Stimulated activated CD8-positive, alpha-beta memory T cell treated with anti-CD3 and anti-CD28 coated beads, Interleukin-7, amount 100 ng/mL, for 24 hours (primary cell): ENCODE results near the gene EGFLAM.

Source experiments
- DNase-seq: peaks from one replicate; pipeline ENCODE4 v3.0.0-alpha.2; 2020; ENCODE audit warnings: low read depth

Gene EGFLAM

DNA sequence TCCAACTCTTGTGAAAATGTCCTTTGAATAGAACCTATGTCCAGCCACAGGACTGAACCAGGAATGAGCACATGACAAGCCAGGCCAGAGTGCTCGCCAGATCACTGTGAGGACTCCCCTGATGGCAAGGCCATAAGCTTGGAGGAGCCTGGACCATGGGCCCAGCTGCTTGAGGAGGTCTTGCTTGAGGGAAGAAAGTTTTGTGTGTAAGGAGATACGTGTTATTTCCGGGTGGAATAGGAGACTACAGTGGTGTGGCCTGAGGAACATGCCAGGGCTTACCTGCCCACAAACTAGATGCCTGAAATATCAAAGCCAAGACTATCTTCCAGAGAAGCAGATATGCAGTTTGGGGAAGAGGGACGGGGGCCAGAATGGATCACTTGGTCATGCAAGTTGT is 213.3 kb downstream of the EGFLAM start:
- DNase-seq: no peak

DNA sequence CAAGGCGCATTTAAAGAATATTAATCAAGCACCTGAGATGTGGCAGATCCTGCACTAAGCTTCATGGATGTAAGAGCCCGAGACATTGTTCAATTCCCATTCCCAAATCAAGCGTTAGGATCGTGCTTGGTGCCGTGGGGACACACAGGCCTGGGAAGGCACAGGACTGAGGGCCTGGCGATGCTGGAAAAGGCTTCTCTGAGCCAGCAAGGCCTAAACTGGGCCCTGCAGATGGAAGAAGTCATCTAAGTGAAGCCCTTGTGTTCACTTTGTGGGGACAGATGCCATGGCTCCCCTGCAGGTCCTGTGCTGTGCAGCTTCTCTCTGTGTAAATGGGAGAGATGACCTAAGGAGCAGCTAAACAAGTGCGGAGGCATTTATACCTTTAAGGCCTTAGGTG is 214.2 kb downstream of the EGFLAM start:
- no peak for DNase-seq

DNA sequence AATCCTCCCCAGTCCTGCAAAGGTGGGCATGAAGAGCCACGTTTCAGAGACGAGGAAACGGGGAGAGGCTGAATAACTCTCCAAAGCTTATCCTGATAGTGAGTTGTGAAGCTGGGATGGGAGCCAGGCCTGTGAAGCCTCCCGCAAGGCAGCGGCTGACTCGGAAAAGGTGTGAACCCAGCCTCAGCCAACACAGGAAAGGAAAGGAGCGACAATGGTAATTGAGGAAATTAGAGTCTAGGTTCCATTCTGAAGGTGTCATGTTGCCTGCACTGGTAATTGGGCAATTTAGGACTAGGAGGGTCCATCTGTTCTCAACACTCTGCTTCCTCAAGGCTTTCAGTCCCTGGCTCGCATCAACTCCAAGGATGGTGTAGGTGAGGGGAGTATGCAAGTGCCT is 214.6 kb downstream of the EGFLAM start:
- DNase-seq: no peak

DNA sequence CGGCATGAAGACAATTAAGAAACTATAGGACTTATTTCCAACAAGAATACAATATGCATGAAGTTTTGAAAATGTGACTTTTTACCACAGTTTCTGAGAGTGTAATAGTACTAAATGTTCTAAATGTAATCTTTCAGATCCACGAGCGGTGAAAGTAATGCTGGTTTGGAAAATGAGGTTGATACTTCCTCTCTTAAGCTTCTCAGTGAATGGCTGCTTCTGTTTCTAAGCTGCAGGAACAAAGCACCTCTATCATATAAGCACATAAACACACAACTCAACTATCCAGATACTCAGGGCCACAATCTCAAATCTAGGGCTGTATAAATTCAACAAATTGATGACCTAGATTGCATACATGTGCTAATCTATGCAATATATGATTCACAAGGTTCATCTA is 219.8 kb downstream of the EGFLAM start:
- DNase-seq: no peak

DNA sequence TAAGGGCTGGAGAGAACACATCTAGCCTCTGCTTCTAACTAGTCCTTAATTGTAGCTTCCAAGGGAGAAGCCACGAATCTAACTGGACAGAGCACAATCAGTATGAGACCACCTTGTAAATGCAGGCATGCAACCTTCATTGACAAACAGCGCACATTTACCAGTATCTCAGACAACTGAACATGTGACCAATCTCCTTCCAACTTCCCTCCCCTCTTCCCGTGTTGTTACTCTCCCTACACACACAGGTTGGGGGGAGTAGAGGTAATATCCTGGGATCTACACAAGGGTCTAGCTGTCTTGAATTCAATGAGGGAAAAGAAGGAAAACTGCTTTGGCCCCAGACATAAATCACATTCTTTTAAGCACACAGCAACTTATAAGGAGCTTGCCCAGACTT is 220.5 kb downstream of the EGFLAM start:
- no peak for DNase-seq

DNA sequence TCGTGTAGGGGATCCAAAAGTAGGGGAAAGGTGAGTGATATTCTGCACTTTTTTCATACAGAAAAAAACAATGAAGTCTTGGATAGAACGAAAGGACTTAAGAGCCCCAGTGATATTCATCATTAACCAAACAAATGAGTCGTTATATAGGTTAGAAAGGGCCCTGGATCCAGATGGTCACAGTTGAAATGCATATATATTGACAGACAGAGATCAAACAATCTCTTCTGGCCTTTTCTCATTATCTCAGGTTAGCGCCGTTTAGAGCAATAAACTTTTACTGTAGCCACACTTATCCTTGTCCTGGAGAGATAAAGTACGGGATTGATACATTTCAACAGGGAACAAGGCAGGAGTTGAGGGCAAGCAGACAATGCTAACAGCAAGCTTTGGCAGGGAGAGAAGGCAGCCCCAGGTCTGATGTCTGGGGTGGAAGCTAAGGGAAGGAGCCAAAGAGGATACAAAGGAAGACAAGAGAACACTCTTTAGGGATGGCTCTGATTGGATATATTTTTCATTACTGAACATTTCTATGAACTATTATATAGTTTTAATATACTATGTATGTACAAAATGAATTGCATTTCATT is 221.1 kb downstream of the EGFLAM start:
- DNase-seq: no peak

DNA sequence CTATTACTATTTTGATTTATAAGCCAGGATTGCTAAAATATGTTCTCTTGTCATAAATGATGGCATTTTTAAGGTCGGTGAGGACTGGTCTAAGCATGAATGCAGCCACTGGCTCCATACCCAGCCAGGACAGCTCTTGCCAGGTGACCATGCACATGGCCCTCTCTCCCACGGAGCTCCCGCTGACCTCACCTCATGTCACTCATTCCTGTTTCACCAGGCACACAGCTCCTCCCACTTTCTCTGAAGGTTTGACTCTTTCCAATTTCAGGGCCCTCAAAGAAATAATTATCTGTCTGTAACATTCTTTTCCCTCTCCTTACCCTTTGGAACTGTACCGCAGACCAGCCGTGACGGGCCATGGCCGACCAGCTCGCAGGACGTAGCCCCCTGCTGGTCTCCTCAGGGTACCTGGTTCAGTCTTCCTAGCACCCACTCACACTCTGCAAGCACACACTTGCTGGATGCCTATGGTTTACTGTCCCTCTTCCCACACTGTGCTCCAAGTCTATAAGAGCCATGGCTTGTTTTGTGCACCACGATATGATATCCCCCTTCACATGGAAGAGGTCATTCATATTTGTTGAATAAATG is 225.5 kb downstream of the EGFLAM start:
- no peak for DNase-seq

DNA sequence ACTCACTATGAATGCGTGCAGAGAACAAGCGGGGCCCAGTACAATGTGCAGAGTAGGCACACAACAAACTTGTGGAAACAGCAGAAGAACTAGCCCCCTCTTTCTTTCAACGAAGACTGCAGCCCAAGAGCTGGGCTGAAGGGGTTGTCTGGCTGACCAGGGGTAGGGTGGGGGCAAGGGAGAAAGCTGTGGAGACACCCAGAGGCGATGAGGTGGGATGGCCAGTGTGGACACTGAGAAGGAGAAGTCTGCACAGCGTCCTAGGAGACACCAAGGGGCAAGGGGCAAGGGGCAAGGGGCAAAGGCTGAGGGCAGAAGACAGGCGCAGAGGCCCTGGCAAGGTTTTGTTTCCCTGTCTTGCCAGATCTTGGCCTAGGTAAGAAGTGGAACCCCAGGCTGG is 235.8 kb downstream of the EGFLAM start:
- no peak for DNase-seq

DNA sequence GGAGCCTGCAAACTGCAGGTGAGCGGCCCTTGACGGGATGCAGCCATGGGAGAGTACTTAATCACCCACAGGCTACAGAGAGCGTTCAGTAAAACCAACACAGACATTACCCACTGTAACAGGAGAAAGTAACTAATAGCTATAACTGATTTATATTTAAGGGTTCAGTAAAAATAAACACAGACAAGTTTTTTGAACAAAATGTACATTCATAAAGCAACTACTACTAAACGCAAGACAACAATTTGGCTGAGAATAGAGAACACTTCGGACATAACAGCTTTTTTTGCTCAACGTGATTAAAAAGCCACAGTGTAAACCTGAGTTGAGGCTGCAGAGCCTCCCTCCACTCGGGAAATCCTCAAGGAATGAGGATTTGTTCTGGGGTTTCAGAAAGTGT is 236.4 kb downstream of the EGFLAM start:
- DNase-seq: no peak

DNA sequence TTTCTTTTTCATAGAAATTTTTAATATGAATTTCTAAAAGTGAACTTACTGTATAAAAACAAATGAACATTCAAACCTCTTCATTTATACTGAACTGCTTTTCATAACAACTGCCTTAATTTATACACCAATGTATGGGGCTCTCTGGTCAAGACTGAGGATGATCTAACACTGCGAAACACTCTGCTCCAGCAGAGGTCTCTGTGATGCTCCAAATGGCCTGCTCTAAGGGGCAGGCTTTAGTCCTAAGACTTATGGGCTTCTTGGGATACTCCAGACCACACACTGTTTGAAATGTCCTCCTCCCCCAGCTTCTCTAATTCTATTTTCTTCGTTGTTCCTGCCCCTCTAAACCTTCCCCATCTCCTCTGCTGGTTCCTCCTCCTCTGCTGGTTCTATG is 239.6 kb downstream of the EGFLAM start:
- no peak for DNase-seq

DNA sequence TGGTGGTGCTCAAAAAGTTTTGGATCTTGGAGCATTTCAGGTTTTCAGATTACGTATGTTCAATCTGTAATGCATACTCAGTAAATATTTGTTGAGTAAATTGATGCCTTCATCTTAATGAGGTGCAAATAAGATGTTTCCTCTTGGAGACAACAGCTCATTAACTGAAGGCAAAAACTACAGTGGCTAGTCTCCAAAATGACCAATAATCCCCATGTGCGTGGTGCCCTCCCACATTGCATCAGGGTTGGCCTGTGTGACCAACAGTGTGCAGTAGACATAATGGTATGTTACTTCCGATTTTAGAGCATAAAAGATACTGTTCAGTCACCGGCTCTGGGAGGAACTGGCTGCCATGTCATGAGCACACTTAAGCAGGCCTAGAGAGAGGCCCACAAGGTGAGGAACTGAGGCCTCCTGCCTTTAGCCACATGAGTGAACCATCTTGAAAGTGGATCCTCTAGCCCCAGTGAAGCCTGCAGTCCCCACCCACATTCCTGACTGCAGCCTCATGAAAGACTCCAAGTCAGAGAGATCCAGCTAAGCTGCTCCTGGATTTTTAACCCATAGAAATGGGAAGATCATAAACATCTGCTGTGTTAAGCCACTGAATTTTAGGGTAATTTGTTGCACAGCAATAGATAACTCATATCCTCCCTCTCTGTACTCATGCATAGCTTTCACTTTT is 242.4 kb downstream of the EGFLAM start:
- no peak for DNase-seq

DNA sequence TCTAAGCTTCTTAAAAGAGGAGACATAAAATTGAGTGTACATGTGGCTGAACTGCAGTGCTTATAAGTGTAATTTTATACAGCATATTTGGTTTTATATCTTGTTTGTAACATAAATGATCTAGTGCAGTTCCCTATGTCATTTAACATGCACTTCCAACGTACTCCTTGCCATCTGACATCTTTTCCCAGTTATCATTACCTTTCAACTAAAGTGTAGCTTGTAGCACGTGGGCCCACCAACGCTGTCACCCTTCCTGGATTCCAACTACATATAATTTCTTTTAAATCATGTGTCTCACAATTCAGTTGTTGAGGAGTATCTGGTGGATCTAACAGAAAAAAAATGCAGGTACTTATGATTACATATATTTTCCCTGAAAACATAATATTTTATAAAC is 247.9 kb downstream of the EGFLAM start:
- no peak for DNase-seq

DNA sequence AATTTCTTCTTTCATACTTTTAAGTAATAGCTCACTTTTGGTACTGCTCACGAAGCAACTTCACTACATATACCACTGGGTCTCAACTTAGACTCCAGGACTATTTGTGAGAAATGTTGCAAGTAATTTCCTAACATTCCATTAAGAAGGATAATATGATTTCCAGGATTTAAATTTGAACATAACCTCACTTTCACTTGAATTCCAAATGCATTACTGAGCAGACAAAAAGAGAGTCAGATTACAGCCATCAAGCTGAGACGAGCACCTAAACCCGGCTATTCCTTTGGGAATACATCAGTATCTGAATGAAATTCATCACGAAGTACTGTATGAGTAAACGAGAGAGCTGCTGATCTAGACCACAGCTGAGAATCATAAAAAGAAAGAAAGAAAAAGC is 250.8 kb downstream of the EGFLAM start:
- no peak for DNase-seq
